SK-N-MC (cell line): ENCODE measurements around the gene CACNA1B.

Experiments
- EZH2 ChIP-seq: fragments of 200-600 bp; sonication (generic); IDR thresholded peaks from one replicate; pipeline ENCODE4 v1.6.1; 2017; ENCODE audit warnings: antibody characterized with exemption
- FOXP2 ChIP-seq: optimal IDR thresholded peaks from 2 replicates; pipeline ENCODE3; 2011; ENCODE audit warnings: mild to moderate bottlenecking, moderate library complexity; ENCODE audit not compliant: insufficient read depth; ENCODE audit errors: extremely low read length, control extremely low read depth
- POLR2AphosphoS5 ChIP-seq: IDR thresholded peaks from 2 replicates; pipeline ENCODE4 v1.6.1; 2012; ENCODE audit warnings: mild to moderate bottlenecking, low read depth, low read length, borderline replicate concordance

GRCh38 chr9:138046641-138047301, 169.2 kb downstream of the CACNA1B start:
- TF ChIP-seq POLR2AphosphoS5 (no peak), EZH2 (no peak), FOXP2 (no peak)
